GM10847 (cell line): ENCODE measurements around the gene TMEM183A.

Experiments
- POLR2A ChIP-seq: IDR thresholded peaks from 2 replicates; pipeline ENCODE4 v1.6.1; 2011; ENCODE audit not compliant: insufficient read length; ENCODE audit errors: extremely low read depth

TMEM183A gene

DNA sequence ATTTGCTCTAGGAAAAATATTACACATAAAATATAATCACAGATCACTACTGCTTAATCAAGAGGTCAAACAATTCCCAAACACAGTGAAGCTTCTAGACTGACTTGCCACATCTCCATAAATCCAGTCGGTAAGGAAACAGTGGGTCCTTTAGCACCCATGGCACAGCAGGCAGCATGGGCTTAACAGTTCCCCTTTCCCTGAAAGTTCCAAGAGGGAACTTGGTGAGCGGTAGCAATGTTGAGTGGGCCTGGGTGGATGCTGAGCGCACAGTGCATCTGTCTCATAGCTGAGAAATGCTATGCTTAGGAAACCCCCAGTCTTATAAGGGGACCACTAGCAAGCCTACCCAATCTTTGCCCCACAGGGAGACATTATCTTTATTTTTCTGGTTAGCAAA lies 32.3 kb upstream of the TMEM183A start:
- no peak for TF ChIP-seq POLR2A

DNA sequence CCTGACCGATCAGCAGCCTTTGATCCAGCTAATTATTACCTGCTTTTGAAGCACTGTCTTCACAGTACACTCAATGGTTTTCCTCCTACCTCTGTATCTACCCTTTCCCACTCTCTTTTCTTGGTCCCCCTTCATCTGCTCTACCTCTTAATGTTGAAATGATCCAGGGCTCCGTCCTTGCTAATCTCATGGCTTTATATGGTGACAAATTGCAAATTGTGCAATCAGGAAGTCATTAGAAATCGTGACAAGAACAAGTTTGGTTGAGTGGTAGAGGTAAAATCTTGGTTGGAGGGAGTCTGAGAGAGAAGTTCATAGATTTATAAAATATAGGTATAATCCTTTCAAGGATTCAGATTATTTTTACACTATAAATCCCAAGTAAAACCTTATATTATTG lies 30.5 kb upstream of the TMEM183A start:
- no peak for TF ChIP-seq POLR2A

- TF ChIP-seq POLR2A = no peak
Observed at GRCh38 chr1:202979459-202979858, 27.7 kb upstream of the TMEM183A start.

DNA sequence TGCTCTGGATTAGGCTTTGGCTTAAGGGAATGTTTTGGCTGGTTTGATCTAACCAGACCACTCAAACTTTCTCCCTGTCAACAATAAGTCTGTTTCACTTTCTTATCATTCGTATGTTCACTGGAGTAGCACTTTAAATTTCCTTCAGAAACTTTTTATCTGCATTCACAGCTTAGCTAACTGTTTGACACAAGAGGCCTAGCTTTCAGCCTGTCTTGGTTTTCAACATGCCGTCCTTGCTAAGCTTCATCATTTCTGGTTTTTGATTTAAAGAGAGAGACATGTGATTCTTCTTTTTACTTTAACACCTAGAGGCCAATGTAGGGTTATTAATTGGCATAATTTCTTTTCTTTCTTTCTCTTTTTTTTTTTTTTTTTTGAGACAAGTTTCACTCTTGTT lies 25.2 kb upstream of the TMEM183A start:
- no peak for TF ChIP-seq POLR2A

- TF ChIP-seq POLR2A = no peak
Observed at GRCh38 chr1:202982715-202983430, 24.3 kb upstream of the TMEM183A start.

GRCh38 chr1:202987255-202987654 lies 19.9 kb upstream of the TMEM183A start:
- no peak for TF ChIP-seq POLR2A

GRCh38 chr1:202987922-202988583 lies 19.1 kb upstream of the TMEM183A start:
- TF ChIP-seq POLR2A = no peak

DNA sequence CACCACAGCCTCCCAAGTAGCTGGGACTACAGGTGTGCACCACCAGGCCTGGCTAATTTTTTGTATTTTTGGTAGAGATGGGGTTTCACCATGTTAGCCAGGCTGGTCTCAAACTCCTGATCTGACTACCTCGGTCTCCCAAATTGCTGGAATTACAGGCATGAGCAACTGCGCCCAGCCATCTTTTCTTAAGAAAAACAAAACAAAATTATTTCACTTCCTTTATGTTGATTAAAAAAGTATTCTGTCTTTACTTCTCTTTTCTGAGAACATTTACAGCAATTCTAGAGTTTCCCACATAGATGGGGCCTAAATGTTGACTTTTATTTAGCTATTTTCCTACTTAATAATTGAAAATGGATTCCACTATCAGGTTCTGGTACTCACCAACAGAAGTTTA lies 17.3 kb upstream of the TMEM183A start:
- TF ChIP-seq POLR2A = no peak

DNA sequence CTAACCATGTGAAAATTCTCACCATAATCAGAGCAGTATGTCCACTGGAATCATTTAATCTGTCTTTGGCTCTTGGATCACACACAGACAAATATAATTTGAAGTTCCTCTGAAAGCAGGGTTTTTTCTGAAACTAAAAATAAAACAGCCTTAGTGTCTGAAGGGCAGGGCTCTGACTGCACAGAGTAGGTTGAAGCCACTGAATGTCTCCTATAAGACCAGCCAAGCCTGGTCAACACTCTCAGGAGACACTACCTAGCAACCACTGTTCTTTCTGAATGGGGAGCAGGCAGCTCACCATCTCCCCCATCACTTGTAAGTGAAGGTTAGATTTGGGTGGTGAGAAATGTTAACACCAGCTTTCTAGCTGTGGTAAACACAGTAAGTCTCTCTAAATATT lies 16.1 kb upstream of the TMEM183A start:
- no peak for TF ChIP-seq POLR2A

GRCh38 chr1:202994756-202995155 lies 12.4 kb upstream of the TMEM183A start:
- TF ChIP-seq POLR2A = no peak

DNA sequence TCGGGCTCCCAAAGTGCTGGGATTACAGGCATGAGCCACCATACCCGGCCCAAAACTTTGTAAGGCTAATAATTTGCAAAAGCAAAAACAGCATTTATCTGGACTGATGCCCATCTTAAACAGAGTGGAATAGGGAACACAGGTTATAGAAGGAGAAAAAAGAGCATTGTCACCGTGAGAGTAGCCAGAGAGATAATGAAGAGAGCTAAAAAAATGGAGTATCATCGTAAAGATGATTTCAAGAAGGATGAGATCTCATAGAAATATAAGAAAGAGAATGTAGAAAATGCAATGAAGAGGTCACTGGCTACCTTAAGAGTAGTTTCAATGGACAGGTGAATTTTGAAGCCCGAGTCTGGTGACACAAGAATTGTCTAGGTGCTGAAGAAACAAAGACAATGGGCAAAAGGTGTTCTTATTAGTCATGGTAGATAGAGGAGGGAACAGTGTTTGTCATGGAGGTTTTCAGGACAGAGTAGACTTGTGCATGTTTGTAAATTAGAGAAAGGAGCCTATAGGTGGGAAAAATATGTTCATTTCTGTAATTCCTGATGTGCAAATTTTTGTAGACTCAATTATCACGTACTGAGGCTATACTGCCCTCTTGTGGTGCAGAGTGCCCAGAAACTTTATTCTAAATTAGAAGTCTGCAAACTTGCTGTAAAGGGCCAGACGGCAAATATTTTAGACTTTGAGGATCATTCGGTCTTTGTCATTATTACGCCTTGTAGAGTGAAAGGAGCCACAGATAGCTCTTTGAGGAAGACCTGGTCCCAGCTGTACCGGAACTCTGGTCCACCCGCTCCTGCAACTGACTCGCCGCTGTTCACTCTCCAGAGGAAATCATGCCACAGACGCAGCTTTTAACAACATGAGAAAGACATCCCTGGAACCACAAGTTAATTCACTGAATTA lies 8.1 kb upstream of the TMEM183A start:
- TF ChIP-seq POLR2A = no peak

- TF ChIP-seq POLR2A = no peak
Observed at GRCh38 chr1:203000217-203000944, 6.8 kb upstream of the TMEM183A start.

DNA sequence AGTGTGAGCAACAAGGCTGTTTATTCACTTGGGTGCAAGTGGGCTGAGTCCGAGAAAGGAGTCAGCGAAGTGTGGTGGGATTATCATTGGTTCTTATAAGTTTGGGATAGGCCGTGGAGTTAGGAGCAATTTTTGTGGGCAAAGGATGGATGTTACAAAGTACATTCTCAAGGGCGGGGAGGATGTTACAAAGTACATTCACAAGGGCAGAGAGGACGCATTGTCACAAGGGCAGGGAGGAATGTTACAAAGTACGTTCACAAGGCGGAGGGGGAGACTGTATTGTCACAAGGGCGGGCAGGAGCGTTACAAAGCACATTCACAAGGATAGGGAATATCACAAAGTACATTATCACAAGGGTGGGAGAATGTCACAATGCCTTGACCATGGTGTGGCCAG lies 5.2 kb upstream of the TMEM183A start:
- no peak for TF ChIP-seq POLR2A

GRCh38 chr1:203002951-203003350 lies 4.2 kb upstream of the TMEM183A start:
- no peak for TF ChIP-seq POLR2A

DNA sequence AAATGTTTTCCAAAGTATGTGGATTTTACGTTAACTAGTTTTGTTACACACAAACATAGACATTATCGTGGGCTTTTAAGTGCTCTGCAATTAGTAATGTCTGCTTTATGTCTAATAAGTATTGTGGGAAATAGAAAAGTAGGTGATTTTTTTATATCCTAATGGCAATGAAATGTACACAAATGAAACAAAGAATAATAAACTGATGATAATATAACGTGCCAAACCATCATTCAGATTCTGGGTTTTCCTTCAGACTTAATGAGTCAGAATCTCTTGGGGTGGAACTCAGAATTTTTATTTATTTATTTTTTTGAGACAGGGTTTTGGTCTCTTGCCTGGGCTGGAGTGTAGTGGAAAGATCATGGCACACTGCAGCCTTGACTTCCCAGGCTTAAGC lies 2.0 kb downstream of the TMEM183A start:
- TF ChIP-seq POLR2A = no peak
